PC-3 (cell line): Measurements from ENCODE around the gene CORIN.

Source experiments
- CTCF ChIP-seq: fragments of 300-600 bp; sonication (generic); conservative IDR thresholded peaks from 2 replicates; pipeline ENCODE4 v1.5.1; 2017; ENCODE audit warnings: antibody characterized with exemption, low read depth, mild to moderate bottlenecking, low read length
- EZH2 ChIP-seq: fragments of 300-600 bp; sonication (generic); IDR thresholded peaks from one replicate; pipeline ENCODE4 v1.6.1; 2017; ENCODE audit warnings: antibody characterized with exemption, mild to moderate bottlenecking, low read length; ENCODE audit not compliant: unreplicated experiment

GRCh38 chr4:47719576-47719975 lies 118.3 kb downstream of the CORIN start:
- TF ChIP-seq CTCF (no peak), EZH2 (no peak)
